ENCODE data around the gene GNAO1.
A peak's percentile ranks its signal among the peaks of the same experiment; 100 is the strongest.

GNAO1 gene

DNA sequence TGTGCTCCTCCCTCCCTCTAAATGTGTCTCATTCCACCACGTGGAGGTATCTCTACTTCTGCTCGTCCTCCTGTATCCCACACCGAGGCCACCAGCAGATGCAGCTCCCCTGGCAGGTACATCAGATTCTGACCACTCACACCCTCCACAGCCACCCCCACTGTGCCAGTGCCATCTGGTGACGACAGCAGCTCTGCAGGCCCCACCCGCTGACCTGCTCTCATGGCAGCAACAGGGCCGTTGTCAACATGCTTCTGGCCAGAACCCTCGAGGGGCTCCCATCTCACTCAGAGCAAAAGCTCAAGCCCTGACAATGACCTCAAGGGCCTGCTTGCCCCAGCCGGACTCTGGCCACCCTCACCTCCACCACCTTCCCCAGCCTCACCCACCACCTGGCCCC, 140.6 kb downstream of the GNAO1 start:
- DNase-seq (ENCODE audit: low spot score) = no peak
- TF ChIP-seq, protein P1, sequence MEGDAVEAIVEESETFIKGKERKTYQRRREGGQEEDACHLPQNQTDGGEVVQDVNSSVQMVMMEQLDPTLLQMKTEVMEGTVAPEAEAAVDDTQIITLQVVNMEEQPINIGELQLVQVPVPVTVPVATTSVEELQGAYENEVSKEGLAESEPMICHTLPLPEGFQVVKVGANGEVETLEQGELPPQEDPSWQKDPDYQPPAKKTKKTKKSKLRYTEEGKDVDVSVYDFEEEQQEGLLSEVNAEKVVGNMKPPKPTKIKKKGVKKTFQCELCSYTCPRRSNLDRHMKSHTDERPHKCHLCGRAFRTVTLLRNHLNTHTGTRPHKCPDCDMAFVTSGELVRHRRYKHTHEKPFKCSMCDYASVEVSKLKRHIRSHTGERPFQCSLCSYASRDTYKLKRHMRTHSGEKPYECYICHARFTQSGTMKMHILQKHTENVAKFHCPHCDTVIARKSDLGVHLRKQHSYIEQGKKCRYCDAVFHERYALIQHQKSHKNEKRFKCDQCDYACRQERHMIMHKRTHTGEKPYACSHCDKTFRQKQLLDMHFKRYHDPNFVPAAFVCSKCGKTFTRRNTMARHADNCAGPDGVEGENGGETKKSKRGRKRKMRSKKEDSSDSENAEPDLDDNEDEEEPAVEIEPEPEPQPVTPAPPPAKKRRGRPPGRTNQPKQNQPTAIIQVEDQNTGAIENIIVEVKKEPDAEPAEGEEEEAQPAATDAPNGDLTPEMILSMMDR (IDR thresholded peaks at IDR 0.05; ENCODE audit: borderline replicate concordance, control extremely low read depth, extremely low read depth, insufficient read depth, missing control alignments) = no peak

DNA sequence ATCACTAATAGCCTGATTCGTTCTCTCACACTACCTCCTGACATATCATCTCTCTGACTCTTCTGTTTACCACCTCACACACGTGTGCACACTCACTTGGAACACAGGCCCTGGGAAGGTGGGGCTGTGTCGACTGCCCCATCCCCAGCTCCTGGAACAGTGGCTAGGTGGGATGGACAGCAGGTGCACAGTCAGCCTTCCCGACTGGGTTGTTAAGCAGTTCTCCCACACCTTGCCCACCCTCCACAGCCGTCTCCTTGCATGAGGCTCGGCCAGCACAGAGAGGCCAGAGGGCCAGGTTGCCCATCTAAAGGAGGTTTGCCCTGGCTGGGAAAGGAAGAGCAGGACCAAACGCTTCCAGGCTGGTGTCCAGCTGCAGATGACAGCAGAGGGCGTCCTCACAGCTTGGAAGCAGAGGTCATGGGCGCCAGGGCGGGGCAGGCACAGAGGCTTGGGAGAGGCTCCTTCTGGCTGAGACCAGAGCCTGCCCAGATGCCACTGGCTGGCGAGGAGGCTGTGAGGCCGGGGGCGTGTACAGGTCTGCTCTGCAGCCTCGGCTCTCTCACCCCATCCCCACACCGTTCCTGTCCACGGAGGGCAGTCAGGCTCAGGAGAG, 141.3 kb downstream of the GNAO1 start:
- TF ChIP-seq, protein P1 (IDR thresholded peaks at IDR 0.05; ENCODE audit: borderline replicate concordance, control extremely low read depth, extremely low read depth, insufficient read depth, missing control alignments) = peak; percentile 39
- in situ Hi-C loops (cut with MboI; ENCODE audit: low sequenced_read_pairs, unreplicated experiment) = no loop called here
- DNase-seq (ENCODE audit: low spot score) = peak; percentile 71

More for the DNA sequence above, 140.6 kb downstream of the GNAO1 start:
- in situ Hi-C loops (cut with MboI; ENCODE audit: low sequenced_read_pairs, unreplicated experiment) = no loop called here

DNA sequence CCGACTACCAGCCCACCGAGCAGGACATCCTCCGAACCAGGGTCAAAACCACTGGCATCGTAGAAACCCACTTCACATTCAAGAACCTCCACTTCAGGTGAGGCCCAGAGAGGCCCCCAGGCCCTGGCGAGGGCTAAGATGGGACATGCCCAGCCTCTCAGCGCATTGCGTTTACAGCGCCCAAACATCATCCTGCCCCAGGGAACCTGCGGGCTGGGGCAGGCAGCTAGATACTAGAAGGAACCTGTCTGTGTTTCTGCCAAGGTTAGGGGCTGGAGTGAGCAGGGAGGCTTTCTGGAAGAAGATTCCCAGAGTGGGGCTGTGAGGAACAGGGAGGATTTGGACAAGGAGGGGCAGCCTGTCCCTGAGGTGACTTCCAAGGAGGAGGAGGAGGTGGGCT, 143.5 kb downstream of the GNAO1 start:
- in situ Hi-C loops (cut with MboI; ENCODE audit: low sequenced_read_pairs, unreplicated experiment) = no loop called here
- no peak for DNase-seq (ENCODE audit: low spot score)
- TF ChIP-seq, protein P1 (IDR thresholded peaks at IDR 0.05; ENCODE audit: borderline replicate concordance, control extremely low read depth, extremely low read depth, insufficient read depth, missing control alignments) = no peak

DNA sequence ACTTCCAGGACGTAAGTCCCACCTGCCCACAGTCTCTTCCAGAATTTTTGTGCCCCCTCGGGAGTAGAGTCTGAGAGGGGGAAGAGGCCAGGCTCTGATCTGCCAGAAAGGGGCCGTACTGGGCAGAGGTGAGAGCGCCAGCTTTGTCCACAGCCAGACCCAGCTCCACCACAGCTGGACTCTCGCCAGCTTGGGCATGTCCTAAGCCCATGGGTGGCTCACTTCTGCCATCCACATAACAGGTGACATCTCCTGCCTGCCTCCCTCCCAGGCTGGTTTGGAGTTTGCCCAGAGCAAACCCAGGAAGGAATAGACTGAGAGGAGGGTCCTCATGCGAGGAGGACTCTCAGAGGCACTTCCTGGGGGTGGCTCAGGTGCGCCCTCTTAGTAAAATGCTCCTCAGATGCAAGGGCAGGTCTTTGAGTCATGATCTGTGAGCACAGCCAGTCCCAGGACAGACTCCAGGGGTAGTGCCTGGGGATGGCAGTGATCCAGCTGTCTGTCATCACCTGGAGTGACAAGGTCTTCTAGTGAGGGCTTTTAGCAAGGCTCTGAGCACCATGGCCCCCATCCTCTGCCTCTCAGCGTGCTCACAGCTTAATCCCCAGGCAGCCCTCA, 144.9 kb downstream of the GNAO1 start:
- in situ Hi-C loops (cut with MboI; ENCODE audit: low sequenced_read_pairs, unreplicated experiment) = no loop called here
- no peak for DNase-seq (ENCODE audit: low spot score)
- TF ChIP-seq, protein P1 (IDR thresholded peaks at IDR 0.05; ENCODE audit: borderline replicate concordance, control extremely low read depth, extremely low read depth, insufficient read depth, missing control alignments) = no peak

DNA sequence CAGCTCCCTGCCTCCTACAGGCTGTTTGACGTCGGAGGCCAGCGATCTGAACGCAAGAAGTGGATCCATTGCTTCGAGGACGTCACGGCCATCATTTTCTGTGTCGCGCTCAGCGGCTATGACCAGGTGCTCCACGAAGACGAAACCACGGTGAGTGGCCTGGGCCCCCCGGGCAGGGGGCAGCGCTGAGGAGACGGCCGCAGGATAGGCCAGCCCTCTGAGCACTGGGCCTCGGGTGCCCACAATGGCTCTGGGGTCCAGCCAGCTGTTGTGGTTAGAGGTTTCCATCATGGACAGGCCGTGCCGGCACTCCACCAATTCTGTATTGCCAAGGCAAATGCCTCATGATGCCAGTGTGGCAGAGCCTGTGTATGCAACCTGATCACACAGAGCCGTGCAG, 145.4 kb downstream of the GNAO1 start:
- in situ Hi-C loops (cut with MboI; ENCODE audit: low sequenced_read_pairs, unreplicated experiment) = no loop called here
- DNase-seq (ENCODE audit: low spot score) = no peak
- TF ChIP-seq, protein P1 (IDR thresholded peaks at IDR 0.05; ENCODE audit: borderline replicate concordance, control extremely low read depth, extremely low read depth, insufficient read depth, missing control alignments) = no peak

DNA sequence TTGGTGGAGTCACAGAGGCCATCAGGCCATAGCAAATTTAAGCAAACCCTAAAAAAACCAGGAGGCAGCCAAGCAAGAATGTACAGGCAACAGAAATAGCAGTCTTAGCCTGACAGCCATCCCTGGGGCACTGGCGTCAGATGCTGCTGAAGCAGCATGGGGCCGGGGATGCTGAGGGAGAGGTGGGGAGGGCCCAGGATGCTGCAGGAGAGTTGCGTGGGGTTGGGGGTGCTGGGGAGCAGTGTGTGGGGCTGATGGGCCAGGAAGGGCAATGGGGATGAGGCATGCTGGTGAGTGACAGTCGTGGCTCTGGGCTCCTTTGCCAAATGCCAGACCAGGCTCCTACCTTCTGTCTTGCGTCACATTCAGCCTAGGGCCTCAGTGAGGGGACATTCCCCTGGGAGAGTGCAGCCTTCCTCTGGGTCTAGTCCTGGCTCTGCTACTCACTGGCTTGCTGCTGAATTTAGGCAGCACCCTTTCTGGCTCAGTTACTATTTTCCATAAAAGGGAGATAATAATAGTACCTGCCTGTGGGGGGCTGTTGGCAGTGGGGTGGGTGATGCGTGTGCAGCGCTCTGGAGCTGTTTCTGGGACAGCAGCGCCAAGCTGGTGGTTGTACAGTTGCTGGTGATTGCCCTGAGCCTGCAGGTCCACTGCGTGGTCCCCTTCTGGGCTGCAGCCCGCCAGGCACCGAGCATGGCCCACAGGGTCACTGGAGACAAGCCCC, 146.0 kb downstream of the GNAO1 start:
- DNase-seq (ENCODE audit: low spot score) = no peak
- in situ Hi-C loops (cut with MboI; ENCODE audit: low sequenced_read_pairs, unreplicated experiment) = no loop called here
- TF ChIP-seq, protein P1 (IDR thresholded peaks at IDR 0.05; ENCODE audit: borderline replicate concordance, control extremely low read depth, extremely low read depth, insufficient read depth, missing control alignments) = no peak

Data from GM13976 (cell line).